Renal cortex interstitium (tissue), 11 donors: ENCODE data around the gene GPC5. TPM values are rescaled to one million over a fixed set of nuclear protein-coding genes. Genes with fewer than 3 reads are reported as not detected.
A peak's percentile ranks its signal among the peaks of the same experiment; 100 is the strongest.

ENCODE experiments used
- DNase-seq, 11 donors: peaks; one replicate each; pipeline ENCODE4 v3.0.0-alpha.2; 2013; ENCODE audit warnings: low read depth in 9 of 11, low spot score in 4 of 11; ENCODE audit errors: extremely low read depth in 1 of 11
- polyA plus RNA-seq, 3 donors: library from polyadenylated mRNA; unstranded; fragments of 120-200 nt; gene quantifications; one replicate each; pipeline ENCODE4 v1.2.1, GENCODE V29; 2013; ENCODE audit not compliant: insufficient read length in 3 of 3

GPC5 gene
- polyA plus RNA-seq, 3 donors: 3.5 to 4.5 (median 4.4) TPM

- peak in 4 of 11 donors; percentile 15 to 56 (median 42) for DNase-seq
These were observed 723.9 kb downstream of the GPC5 start for GRCh38 chr13:92122186-92122853.

GRCh38 chr13:92126399-92126798, 728.0 kb downstream of the GPC5 start:
- DNase-seq: no peak

GRCh38 chr13:92135509-92135908, 737.1 kb downstream of the GPC5 start:
- DNase-seq: no peak

GRCh38 chr13:92136449-92137155, 738.2 kb downstream of the GPC5 start:
- DNase-seq: no peak

- peak in 6 of 11 donors; percentile 10 to 31 (median 20) for DNase-seq
These were observed 739.1 kb downstream of the GPC5 start for GRCh38 chr13:92137520-92137919.

- no peak for DNase-seq
These were observed 745.3 kb downstream of the GPC5 start for GRCh38 chr13:92143766-92144165.

GRCh38 chr13:92150606-92151005, 752.2 kb downstream of the GPC5 start:
- DNase-seq: no peak

GRCh38 chr13:92158346-92158745, 759.9 kb downstream of the GPC5 start:
- no peak for DNase-seq

- DNase-seq: no peak
These were observed 766.4 kb downstream of the GPC5 start for GRCh38 chr13:92164822-92165221.

GRCh38 chr13:92172191-92172590, 773.8 kb downstream of the GPC5 start:
- no peak for DNase-seq

- DNase-seq: no peak
These were observed 774.8 kb downstream of the GPC5 start for GRCh38 chr13:92173254-92173653.

GRCh38 chr13:92175330-92175729, 776.9 kb downstream of the GPC5 start:
- peak in 7 of 11 donors; percentile 4 to 46 (median 27) for DNase-seq

GRCh38 chr13:92177966-92178365, 779.5 kb downstream of the GPC5 start:
- no peak for DNase-seq

GRCh38 chr13:92179223-92179622, 780.8 kb downstream of the GPC5 start:
- no peak for DNase-seq

- peak in 6 of 11 donors; percentile 13 to 44 (median 24) for DNase-seq
These were observed 789.1 kb downstream of the GPC5 start for GRCh38 chr13:92187378-92187989.

- DNase-seq: no peak
These were observed 790.2 kb downstream of the GPC5 start for GRCh38 chr13:92188574-92188973.

GRCh38 chr13:92196591-92197256, 798.3 kb downstream of the GPC5 start:
- peak in 3 of 11 donors; percentile 16 to 23 (median 22) for DNase-seq

- DNase-seq: no peak
These were observed 799.2 kb downstream of the GPC5 start for GRCh38 chr13:92197669-92198068.

- no peak for DNase-seq
These were observed 820.2 kb downstream of the GPC5 start for GRCh38 chr13:92218615-92219014.

GRCh38 chr13:92221916-92222315, 823.5 kb downstream of the GPC5 start:
- DNase-seq: no peak
